CD4-positive, alpha-beta T cell treated with Interleukin-21 for 1 hour (primary cell): ENCODE data around the gene AMPH.

Experiments
- DNase-seq: peaks from one replicate; pipeline ENCODE4 v3.0.0-alpha.2; 2020

The AMPH gene

DNA sequence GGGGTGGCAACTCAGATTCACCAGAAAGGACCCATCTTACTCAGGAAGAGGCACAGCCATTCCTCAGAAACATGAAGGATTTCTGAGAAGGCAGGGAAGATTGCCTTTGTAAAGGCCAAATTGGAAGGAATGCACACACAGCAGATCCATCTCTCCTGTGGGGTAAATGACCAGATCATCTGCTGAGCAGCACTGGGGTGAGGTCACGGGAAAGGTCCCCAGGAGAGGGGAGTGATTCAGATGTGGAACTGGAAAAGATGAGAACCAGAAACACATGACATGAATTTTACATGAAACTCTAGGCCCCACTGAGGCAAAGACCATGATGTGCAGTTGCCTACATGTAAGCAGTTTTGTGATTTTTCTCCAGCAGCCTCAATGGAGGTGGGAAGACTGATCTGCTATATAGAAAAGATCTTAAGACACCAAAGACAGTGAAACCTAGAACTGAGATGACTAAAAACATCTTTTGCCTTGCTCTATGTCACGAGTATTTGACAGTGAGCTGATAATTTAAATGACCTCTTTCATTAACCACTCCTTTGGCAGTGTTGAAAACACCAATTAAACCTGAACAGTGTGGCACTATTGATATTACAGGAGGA lies 91.6 kb downstream of the AMPH start:
- no peak for DNase-seq

DNA sequence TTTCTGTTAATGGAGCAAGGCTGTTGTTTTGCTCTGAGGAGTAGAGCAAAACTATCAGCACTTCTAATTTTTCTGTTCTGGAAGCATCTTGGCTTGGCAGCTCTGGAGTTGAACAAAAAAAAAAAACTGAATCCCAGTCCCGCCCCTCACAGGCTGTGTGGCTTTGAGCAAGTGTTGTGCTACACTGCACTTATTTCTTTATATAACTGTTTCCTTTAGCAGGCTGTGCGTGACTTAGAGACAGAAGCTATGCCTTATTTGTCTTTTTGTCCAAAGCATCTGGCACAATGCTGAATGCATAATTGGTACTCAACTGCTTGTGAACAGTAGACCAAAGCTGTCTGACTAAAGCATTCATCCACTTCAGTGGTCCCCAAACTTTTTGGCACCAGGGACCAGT lies 96.1 kb downstream of the AMPH start:
- DNase-seq, result no peak

DNA sequence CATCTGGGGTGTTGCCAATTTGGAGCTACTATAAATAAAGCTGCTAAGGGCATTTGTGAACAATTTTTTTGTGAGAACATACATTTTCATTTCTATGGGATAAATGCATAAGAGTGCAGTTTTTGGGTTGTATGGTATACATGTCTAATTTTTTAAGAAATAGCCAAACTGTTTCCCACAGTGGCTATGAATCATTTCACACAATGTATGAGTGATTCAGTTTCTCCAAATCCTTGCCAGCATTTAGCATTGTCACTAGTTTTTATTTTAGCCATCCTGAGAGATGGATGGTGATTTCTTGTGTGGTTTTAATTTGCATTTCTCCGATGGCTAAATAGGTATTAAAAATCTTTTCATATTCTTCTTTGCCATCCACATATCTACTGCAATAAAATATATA lies 105.3 kb downstream of the AMPH start:
- DNase-seq, result no peak

DNA sequence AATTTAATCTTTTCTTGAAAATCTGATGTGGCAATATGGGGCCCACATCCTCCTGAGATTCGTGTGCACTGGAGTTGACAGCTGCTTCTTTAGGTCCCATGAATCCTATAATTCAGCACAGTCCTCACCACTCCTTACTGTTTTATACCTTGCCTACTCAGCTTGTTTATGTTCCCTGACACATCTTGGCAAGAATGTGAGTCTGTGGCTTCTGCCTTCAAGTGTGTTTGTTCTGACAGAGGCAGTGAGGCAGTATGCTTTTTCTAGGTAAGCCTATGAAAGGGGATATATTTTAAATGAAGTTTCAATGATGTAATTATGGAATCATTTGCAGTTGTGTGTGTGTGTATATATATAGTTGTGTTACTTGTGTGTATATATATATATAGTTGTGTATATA lies 106.4 kb downstream of the AMPH start:
- no peak for DNase-seq

DNA sequence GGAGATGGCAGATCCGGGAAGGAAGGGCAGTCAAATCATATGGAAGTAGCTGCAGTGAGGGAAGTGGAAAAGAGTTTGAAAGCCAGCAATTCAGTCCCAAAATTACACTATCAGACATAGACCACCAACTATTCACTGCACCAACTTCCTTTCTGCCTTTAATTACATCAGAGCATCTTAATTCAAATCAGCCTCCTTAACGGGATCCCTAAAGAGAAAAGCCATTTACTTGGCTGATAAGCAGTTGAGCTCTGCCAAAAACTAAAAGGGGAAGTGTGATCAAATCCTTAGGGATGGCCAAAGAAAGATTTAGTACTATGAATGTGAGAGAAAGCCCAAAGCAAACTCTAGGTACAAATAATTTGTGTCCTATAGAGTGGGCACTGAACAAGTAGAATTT lies 110.4 kb downstream of the AMPH start:
- no peak for DNase-seq

- DNase-seq, result no peak
These were observed 112.6 kb downstream of the AMPH start for GRCh38 chr7:38518541-38518940.

DNA sequence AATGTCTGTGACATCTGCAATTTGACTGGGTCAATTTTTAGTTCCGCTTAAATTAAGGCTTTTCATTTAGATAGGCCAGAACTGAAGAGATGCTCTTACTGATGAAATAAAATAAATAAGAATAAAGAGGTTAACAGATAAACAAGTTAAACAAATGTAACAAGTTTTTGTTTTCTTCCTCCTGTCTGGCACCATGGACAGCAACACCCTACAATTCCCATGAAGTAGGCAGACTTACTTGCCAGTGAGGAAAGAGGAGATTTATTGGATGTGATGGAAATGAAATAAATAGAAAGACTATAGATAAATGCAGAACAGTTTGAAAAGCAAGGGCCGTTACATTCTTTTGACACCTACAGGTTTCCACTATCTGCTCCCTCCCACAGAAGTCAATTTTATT lies 118.5 kb downstream of the AMPH start:
- DNase-seq, result no peak

DNA sequence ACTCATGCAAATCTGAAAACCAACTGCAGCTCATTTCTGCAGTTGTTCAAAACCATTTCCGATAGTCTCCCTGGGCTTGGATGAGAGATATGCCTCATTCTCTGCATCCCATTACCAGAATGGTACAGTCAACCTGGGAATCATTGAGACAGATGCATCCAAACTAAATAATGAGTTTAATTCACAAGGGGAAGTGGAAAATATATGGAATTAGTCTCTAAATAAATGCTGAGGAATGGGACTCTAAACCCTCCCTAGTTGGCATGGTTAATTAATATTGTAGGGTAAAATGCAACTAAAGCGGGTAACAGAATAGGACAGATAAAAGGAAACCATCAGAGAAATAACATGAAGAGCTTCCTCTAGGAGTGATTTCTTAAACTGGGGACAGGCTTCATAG lies 118.9 kb downstream of the AMPH start:
- DNase-seq, result no peak

GRCh38 chr7:38507384-38507783 lies 123.8 kb downstream of the AMPH start:
- no peak for DNase-seq

DNA sequence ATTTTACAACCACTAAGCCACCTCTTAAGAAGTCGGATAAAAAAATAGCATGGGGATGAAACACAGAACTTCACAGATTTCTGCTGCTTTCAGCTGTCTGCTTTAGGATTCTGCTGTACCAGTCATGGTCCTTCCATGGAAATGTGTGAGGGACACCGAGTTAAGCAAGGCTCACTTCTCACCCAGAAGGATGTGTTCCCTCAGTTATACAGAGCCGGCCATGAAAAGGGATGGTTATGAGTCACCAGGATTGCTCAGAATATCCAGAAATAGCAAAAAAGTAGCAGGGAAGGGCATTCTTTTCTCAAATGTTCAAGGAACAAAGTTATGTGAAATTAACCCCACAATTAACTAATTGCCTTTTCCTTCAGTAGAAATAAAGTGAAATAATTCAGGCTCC lies 124.4 kb downstream of the AMPH start:
- DNase-seq, result no peak

GRCh38 chr7:38506004-38506403 lies 125.2 kb downstream of the AMPH start:
- DNase-seq, result no peak

DNA sequence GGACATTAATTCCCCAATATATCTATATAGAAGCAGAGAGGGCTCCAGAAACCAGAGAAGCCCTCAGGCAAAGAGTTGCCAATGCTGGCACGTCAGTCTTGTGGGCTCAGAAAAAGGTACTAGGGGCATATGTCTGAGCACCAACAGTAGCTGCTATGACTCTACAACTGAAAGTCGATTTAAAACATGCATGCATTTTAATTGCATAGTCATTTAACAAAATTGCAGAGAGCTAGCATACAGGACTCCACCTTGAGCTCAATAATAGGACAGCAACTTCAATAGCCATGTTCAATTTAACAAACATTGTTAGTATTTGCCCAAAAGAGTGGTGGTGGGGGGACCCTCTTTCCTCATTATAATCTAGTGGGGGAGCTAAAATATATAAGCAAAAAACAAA lies 126.5 kb downstream of the AMPH start:
- no peak for DNase-seq

GRCh38 chr7:38502848-38503247 lies 128.3 kb downstream of the AMPH start:
- DNase-seq, result no peak

DNA sequence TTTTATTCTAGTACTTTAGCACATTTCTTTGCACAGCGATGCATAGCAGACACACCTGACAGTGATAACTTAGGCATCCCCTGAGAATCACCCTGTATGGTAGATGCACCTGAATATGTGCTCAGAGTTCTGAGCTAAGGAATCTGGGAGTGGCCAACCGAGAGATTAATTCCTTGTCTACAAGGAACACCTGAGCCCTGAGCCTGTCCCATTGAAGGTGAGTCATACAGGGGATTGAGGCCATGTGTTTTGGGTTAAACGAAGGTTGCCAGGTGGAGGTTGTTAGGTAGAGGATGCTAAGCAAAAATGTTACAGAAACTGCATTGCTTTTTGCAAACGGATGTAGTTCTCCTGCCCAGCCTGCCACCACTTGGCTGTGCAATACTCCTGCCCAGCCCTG lies 128.9 kb downstream of the AMPH start:
- DNase-seq, result no peak

DNA sequence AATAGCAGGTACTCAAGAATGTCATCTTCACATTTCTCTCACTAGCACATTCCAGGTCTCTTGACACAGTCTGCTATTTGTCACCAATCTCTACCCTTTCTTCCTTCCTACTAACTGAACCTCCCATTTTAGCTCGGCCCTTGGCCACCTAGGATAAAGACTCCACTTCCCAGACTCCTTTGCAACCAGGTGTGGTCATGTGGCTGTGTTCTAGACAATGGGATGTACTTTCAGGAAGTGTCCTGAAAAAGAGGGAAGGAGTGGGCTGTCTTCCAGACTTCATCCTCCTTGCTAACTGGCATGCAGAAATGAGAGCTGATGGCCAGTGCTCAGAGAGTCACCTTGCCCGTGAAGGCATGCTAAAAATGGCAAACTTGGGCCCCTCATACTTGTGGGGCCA lies 139.2 kb downstream of the AMPH start:
- no peak for DNase-seq

GRCh38 chr7:38482521-38482920 lies 148.7 kb downstream of the AMPH start:
- no peak for DNase-seq

DNA sequence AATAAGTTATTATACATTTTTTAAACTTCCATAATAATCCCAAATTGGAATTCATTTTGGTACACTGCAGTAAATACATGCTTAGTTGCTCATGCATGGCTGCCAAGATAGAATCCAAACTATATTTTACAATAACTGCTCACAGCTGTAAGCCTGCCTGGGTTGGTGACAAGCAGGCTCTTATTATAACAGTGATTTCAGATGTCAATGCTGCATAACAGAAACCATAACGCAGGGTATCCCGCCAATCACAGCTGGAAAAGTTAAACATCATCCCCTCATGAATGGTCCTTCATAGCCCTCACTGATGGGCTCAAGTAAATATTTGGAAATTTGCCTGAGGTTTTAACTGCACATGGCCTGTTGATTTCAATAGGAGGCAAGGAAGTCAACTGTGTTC lies 149.8 kb downstream of the AMPH start:
- no peak for DNase-seq

DNA sequence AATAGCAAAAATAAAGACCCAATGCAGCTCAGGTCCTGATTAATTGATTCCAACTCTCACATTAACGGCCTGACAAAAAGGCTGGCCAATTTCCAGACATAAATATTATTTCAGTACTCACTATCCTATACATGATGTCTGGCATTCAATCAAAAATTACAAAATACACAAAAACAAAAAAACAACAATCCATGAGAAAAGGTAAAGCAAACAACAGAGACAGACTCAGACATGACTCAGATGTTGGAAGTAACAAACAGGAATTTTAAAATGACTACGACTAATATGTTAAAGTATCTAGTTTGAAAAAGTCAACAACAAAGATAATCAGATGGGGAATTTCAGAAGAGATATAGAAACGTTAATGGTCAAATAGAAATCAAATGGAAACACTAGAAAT lies 152.8 kb downstream of the AMPH start:
- no peak for DNase-seq

DNA sequence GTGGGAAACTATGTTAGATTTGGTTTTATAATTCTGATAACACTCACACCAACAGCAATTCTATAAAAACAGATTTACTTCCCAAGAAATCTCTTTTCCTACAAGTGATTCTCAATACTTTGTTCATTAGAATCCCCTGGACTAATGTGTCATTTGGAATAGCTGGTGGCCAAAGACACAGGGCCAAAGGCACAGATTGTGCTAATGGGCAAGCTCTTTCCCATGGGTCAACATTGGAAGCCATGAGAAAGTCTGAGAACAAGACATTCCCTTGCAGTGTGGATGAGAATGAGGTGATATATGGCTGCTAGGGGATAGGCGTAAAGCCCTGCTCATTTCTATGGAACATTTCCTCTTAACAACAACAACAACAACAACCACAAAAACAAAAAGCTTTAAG lies 153.8 kb downstream of the AMPH start:
- DNase-seq, result no peak

- no peak for DNase-seq
These were observed 154.4 kb downstream of the AMPH start for GRCh38 chr7:38476764-38477163.

GRCh38 chr7:38465956-38466355 lies 165.2 kb downstream of the AMPH start:
- no peak for DNase-seq

DNA sequence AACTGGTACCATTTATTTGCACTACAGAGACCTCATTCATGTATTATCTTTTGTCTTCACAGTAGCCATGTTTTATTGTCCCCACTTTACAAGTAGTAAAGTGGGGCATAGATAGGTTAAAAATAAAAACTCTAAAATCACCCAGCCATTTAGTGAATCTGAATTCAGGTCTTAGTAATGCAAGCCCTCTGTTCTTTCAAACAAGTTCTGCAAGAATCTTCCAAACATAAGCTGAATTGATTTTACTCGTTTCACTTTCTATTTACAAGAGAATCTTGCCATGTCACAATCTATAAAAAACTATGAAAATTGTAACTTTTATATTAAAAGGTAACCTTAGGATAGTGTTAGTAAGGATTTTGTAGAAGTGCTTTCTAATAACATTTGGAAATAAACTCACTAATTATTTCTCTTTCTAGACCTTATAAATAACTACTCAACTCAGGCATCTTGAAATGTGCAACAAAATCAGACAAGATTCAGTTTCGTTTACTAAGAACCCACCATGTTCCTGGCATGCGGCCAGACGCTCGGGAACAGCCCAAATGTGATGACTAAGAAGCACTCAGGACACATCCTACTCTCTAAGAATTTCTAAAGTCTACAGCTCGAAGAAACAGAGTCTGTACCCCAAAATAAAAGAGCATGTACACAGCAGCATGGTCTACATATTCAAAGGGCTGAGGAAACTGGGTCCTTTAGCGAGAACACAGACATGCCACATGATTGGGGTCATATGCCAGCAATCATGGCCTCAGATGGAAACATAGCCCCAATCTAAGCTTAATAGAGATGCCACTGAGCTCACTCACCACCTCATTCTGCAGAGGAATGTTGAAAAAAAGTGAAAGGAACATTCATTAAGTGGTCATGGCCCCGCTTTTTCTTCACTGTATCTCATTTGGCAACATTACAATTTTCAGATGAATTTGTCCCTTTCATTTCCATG lies 167.6 kb downstream of the AMPH start:
- peak; percentile 71 for DNase-seq

DNA sequence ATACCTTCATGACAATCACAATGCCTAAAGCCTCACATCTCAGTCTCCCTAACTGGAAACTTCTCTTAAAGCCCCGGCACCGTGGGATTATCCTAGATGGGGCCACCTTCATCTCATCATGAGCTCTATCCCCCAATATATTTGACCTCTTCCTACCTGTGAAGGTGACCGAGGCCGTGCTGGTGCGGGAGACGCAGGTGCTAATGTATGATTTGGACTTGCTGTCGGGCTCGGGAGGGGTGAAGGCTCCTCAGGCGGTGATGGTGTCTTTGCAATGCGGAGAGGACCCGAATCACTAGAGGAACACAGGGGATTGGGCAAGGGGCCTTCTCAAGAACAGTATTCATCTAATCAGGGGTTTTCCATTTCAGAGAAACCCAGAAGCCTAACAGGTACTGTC lies 168.4 kb downstream of the AMPH start:
- no peak for DNase-seq

DNA sequence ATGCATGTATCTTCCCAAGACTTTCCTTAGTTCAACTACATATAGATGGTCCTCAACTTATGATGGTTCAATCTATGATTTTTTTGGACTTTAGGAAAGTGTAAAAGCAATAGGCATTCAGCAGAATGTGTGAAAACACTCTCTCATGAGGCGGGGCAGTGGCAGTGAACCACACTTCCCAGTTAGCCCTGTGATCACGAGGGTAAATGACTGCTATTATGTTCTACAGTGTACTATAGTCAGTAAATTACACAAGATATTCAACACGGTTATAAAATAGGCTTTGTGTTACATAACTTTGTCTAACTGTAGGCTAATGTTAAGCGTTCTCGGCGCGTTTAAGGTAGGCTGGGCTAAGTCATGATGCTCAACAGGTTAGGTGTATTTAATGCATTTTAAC lies 169.3 kb downstream of the AMPH start:
- no peak for DNase-seq

GRCh38 chr7:38453826-38454225 lies 177.3 kb downstream of the AMPH start:
- DNase-seq, result no peak
